Mesangial cell (primary cell): ENCODE results near the gene OTULIN. TPM values are rescaled to one million over a fixed set of nuclear protein-coding genes. Genes with fewer than 3 reads are reported as not detected.

Experiments used
- total RNA-seq: library from RNA; depleted of rRNA; stranded (reverse); fragments of >200 nt; gene quantifications from 2 replicates; pipeline ENCODE4 v1.2.3, GENCODE V29; 2015

Gene OTULIN
- total RNA-seq, result 18.4 and 20.7 TPM in 2 replicates

GRCh38 chr5:14664270-14665100 is at the start of gene OTULIN:
Gene OTULIN (plus strand): TSS chr5:14664718. CDS start chr5:14664826, 108 bp downstream.

Other genes with a start within 250 kb of the OTULIN start
- 1.0 and 1.8 TPM in 2 replicates for gene OTULINL, start 82.9 kb upstream of the OTULIN start, total RNA-seq
- gene ANKH, start 207.1 kb downstream of the OTULIN start, total RNA-seq, result 11.9 and 16.1 TPM in 2 replicates